Femur (tissue), 1 donor: ENCODE data around the gene HABP4.

Source experiments
- DNase-seq: peaks from one replicate; pipeline ENCODE4 v3.0.0-alpha.2; 2017

The HABP4 gene

GRCh38 chr9:96436456-96437126 is 13.4 kb upstream of the HABP4 start:
- no peak for DNase-seq

- DNase-seq: no peak
Observed at GRCh38 chr9:96437454-96437853, 12.5 kb upstream of the HABP4 start.

GRCh38 chr9:96440671-96441199 is 9.2 kb upstream of the HABP4 start:
- DNase-seq: no peak

GRCh38 chr9:96441798-96442445 is 8.0 kb upstream of the HABP4 start:
- no peak for DNase-seq

GRCh38 chr9:96442491-96442890 is 7.5 kb upstream of the HABP4 start:
- no peak for DNase-seq

- DNase-seq: no peak
Observed at GRCh38 chr9:96447406-96447805, 2.6 kb upstream of the HABP4 start.

GRCh38 chr9:96448546-96449170 is 1.3 kb upstream of the HABP4 start:
- no peak for DNase-seq

GRCh38 chr9:96449523-96449844 is 485 bp upstream of the HABP4 start:
- DNase-seq: no peak

- DNase-seq: peak; percentile 38
Observed at GRCh38 chr9:96450613-96451528, 902 bp downstream of the HABP4 start.

GRCh38 chr9:96453625-96454024 is 3.7 kb downstream of the HABP4 start:
- DNase-seq: peak; percentile 41

- DNase-seq: no peak
Observed at GRCh38 chr9:96457266-96457665, 7.3 kb downstream of the HABP4 start.

- DNase-seq: no peak
Observed at GRCh38 chr9:96458226-96458625, 8.3 kb downstream of the HABP4 start.

- DNase-seq: no peak
Observed at GRCh38 chr9:96459268-96460007, 9.5 kb downstream of the HABP4 start.

GRCh38 chr9:96460470-96460869 is 10.5 kb downstream of the HABP4 start:
- no peak for DNase-seq

- no peak for DNase-seq
Observed at GRCh38 chr9:96460882-96461281, 10.9 kb downstream of the HABP4 start.

GRCh38 chr9:96461336-96461735 is 11.4 kb downstream of the HABP4 start:
- DNase-seq: no peak

GRCh38 chr9:96462541-96462940 is 12.6 kb downstream of the HABP4 start:
- DNase-seq: no peak

GRCh38 chr9:96464426-96464825 is 14.5 kb downstream of the HABP4 start:
- no peak for DNase-seq

- DNase-seq: no peak
Observed at GRCh38 chr9:96467784-96468183, 17.8 kb downstream of the HABP4 start.

GRCh38 chr9:96476013-96476412 is 26.0 kb downstream of the HABP4 start:
- DNase-seq: no peak

- no peak for DNase-seq
Observed at GRCh38 chr9:96476591-96476990, 26.6 kb downstream of the HABP4 start.

- no peak for DNase-seq
Observed at GRCh38 chr9:96478829-96479371, 28.9 kb downstream of the HABP4 start.
